Neural cell (in vitro differentiated cells): Measurements from ENCODE around the gene RETNLB. TPM values are rescaled to one million over a fixed set of nuclear protein-coding genes. Genes with fewer than 3 reads are reported as not detected.

ENCODE experiments used
- H2AFZ ChIP-seq: fragments of 200-600, 300-800 bp; sonication (generic), shearing (Covaris generic); 2 replicates; pipeline ENCODE4 v1.6.0; 2014; ENCODE audit warnings: low read depth, mild to moderate bottlenecking, antibody characterized with exemption, low read length, moderate library complexity
- H3F3A ChIP-seq: fragments of 200-600 bp; shearing (Covaris generic); 2 replicates; pipeline ENCODE4 v1.6.1; 2016; ENCODE audit warnings: mild to moderate bottlenecking, moderate library complexity, mixed read lengths, antibody characterized with exemption, low read length; ENCODE audit not compliant: insufficient read depth, poor library complexity, severe bottlenecking
- H3K27ac ChIP-seq: fragments of 200-600, 300-800 bp; sonication (generic), shearing (Covaris generic); 2 replicates; pipeline ENCODE4 v1.5.1; 2014; ENCODE audit warnings: mild to moderate bottlenecking, low read length, moderate library complexity
- H3K27me3 ChIP-seq: fragments of 300-800, 200-600 bp; sonication (generic), shearing (Covaris generic); 2 replicates; pipeline ENCODE4 v1.6.0; 2014; ENCODE audit warnings: mild to moderate bottlenecking, low read depth, low read length, moderate library complexity; ENCODE audit not compliant: insufficient read depth
- H3K36me3 ChIP-seq: fragments of 300-800, 200-600 bp; sonication (generic), shearing (Covaris generic); 2 replicates; pipeline ENCODE4 v1.5.1; 2014; ENCODE audit warnings: mild to moderate bottlenecking, antibody characterized with exemption, low read length, moderate library complexity; ENCODE audit not compliant: insufficient read depth
- H3K4me2 ChIP-seq: fragments of 300-800, 200-600 bp; sonication (generic), shearing (Covaris generic); 2 replicates; pipeline ENCODE4 v1.6.0; 2014; ENCODE audit warnings: mild to moderate bottlenecking, low read length
- H3K4me3 ChIP-seq: fragments of 300-800, 200-600 bp; sonication (generic), shearing (Covaris generic); 2 replicates; pipeline ENCODE4 v1.5.1; 2014; ENCODE audit warnings: mild to moderate bottlenecking, low read length, moderate library complexity
- H3K79me2 ChIP-seq: fragments of 200-600 bp; shearing (Covaris generic); replicated peaks from 2 replicates; pipeline ENCODE4 v1.6.0; 2014; ENCODE audit warnings: mild to moderate bottlenecking, low read length, moderate library complexity; ENCODE audit not compliant: insufficient read depth
- H3K9ac ChIP-seq: fragments of 300-800, 200-600 bp; sonication (generic), shearing (Covaris generic); 2 replicates; pipeline ENCODE4 v1.6.1; 2016; ENCODE audit warnings: mild to moderate bottlenecking, low read length, mixed read lengths
- H3K9me2 ChIP-seq: fragments of 200-600 bp; shearing (Covaris generic); 2 replicates; pipeline ENCODE4 v1.6.1; 2016; ENCODE audit warnings: mild to moderate bottlenecking, low read length, mixed read lengths; ENCODE audit not compliant: insufficient read depth
- H3K9me3 ChIP-seq: fragments of 200-600, 300-800 bp; sonication (generic), shearing (Covaris generic); 2 replicates; pipeline ENCODE4 v1.6.1; 2016; ENCODE audit warnings: mild to moderate bottlenecking, mixed run types, low read length, moderate library complexity, mixed read lengths
- H4K20me1 ChIP-seq: fragments of 200-600 bp; shearing (Covaris generic); 2 replicates; pipeline ENCODE4 v1.6.1; 2016; ENCODE audit warnings: mild to moderate bottlenecking, mixed run types; ENCODE audit not compliant: insufficient read depth
- EP300 ChIP-seq: fragments of 450-650 bp; conservative IDR thresholded peaks from 2 replicates; pipeline ENCODE4 v1.6.1; 2014; ENCODE audit warnings: antibody characterized with exemption, mild to moderate bottlenecking, moderate library complexity; ENCODE audit not compliant: poor library complexity, severe bottlenecking
- EZH2 ChIP-seq: fragments of 200-600, 300-800 bp; shearing (Covaris generic), sonication (generic); IDR thresholded peaks from 2 replicates; pipeline ENCODE4 v1.6.1; 2014; ENCODE audit warnings: antibody characterized with exemption, low read length, borderline replicate concordance, mild to moderate bottlenecking; ENCODE audit not compliant: insufficient read depth, poor library complexity, severe bottlenecking
- MXI1 ChIP-seq: fragments of 450-650 bp; conservative IDR thresholded peaks from 2 replicates; pipeline ENCODE4 v1.6.1; 2014; ENCODE audit warnings: antibody characterized with exemption, mild to moderate bottlenecking; ENCODE audit not compliant: poor library complexity, severe bottlenecking
- POLR2AphosphoS5 ChIP-seq: IDR thresholded peaks from 2 replicates; pipeline ENCODE4 v1.6.1; 2012
- RAD21 ChIP-seq: fragments of 450-650 bp; conservative IDR thresholded peaks from 2 replicates; pipeline ENCODE4 v1.6.1; 2014; ENCODE audit warnings: antibody characterized with exemption, mild to moderate bottlenecking, moderate library complexity
- SMC3 ChIP-seq: fragments of 450-650 bp; conservative IDR thresholded peaks from 2 replicates; pipeline ENCODE4 v1.6.1; 2014; ENCODE audit warnings: antibody characterized with exemption, mild to moderate bottlenecking, moderate library complexity; ENCODE audit not compliant: poor library complexity
- TAF1 ChIP-seq: IDR thresholded peaks from 2 replicates; pipeline ENCODE4 v1.6.1; 2012; ENCODE audit warnings: low read depth
- polyA plus RNA-seq: library from polyadenylated mRNA; depleted of rRNA; stranded (reverse); fragments of >200 nt; gene quantifications from 2 replicates; pipeline ENCODE4 v1.2.3, GENCODE V29; 2014
- TF ChIP-seq, protein P1 (sequence below): fragments of 450-650 bp; IDR thresholded peaks from 2 replicates; pipeline ENCODE4 v1.5.1; 2014; ENCODE audit warnings: antibody characterized with exemption, mild to moderate bottlenecking, moderate library complexity; ENCODE audit not compliant: poor library complexity, severe bottlenecking
- TF ChIP-seq, protein P2 (sequence below): IDR thresholded peaks from 2 replicates; pipeline ENCODE4 v1.6.1; 2012; ENCODE audit warnings: borderline replicate concordance

Gene RETNLB
- polyA plus RNA-seq, 1 donor from 2014 or later, result not detected

DNA sequence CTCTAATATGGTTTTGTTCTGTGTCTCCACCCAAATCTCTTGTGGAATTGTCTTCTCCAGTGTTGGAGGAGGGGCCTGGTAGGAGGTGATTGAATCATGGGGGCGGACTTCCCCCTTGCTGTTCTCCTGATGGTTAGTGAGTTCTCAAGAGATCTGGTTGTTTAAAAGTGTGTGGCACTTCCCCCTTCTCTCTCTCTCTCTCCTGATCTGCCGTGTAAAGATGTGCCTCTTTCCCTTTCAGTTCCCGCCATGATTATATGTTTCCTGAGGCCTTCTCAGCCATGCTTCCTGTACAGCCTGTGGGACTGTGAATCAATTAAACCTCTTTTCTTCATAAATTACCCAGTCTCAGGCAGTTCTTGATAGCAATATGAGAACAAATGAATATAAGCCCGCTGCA is 33.1 kb downstream of the RETNLB start:
- no peaks in the 10 kb centered on the region for H3K79me2 ChIP-seq
- H3F3A ChIP-seq, result no peaks in the 10 kb centered on the region
- H3K27ac ChIP-seq, result no peak overlapping the region
- no peak overlapping the region for H3K9ac ChIP-seq
- H3K36me3 ChIP-seq, result no peaks in the 10 kb centered on the region
- H4K20me1 ChIP-seq, result no peaks in the 10 kb centered on the region
- no peaks in the 10 kb centered on the region for H3K9me2 ChIP-seq
- H3K4me2 ChIP-seq, result no peak overlapping the region
- H3K27me3 ChIP-seq, result no peaks in the 10 kb centered on the region
- H3K9me3 ChIP-seq, result no peaks in the 10 kb centered on the region
- TF ChIP-seq RAD21 (no peak), MXI1 (no peak), EZH2 (no peak), EP300 (no peak), POLR2AphosphoS5 (no peak), TAF1 (no peak)
- TF ChIP-seq, protein P1, sequence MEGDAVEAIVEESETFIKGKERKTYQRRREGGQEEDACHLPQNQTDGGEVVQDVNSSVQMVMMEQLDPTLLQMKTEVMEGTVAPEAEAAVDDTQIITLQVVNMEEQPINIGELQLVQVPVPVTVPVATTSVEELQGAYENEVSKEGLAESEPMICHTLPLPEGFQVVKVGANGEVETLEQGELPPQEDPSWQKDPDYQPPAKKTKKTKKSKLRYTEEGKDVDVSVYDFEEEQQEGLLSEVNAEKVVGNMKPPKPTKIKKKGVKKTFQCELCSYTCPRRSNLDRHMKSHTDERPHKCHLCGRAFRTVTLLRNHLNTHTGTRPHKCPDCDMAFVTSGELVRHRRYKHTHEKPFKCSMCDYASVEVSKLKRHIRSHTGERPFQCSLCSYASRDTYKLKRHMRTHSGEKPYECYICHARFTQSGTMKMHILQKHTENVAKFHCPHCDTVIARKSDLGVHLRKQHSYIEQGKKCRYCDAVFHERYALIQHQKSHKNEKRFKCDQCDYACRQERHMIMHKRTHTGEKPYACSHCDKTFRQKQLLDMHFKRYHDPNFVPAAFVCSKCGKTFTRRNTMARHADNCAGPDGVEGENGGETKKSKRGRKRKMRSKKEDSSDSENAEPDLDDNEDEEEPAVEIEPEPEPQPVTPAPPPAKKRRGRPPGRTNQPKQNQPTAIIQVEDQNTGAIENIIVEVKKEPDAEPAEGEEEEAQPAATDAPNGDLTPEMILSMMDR, result no peak
- TF ChIP-seq, protein P2, sequence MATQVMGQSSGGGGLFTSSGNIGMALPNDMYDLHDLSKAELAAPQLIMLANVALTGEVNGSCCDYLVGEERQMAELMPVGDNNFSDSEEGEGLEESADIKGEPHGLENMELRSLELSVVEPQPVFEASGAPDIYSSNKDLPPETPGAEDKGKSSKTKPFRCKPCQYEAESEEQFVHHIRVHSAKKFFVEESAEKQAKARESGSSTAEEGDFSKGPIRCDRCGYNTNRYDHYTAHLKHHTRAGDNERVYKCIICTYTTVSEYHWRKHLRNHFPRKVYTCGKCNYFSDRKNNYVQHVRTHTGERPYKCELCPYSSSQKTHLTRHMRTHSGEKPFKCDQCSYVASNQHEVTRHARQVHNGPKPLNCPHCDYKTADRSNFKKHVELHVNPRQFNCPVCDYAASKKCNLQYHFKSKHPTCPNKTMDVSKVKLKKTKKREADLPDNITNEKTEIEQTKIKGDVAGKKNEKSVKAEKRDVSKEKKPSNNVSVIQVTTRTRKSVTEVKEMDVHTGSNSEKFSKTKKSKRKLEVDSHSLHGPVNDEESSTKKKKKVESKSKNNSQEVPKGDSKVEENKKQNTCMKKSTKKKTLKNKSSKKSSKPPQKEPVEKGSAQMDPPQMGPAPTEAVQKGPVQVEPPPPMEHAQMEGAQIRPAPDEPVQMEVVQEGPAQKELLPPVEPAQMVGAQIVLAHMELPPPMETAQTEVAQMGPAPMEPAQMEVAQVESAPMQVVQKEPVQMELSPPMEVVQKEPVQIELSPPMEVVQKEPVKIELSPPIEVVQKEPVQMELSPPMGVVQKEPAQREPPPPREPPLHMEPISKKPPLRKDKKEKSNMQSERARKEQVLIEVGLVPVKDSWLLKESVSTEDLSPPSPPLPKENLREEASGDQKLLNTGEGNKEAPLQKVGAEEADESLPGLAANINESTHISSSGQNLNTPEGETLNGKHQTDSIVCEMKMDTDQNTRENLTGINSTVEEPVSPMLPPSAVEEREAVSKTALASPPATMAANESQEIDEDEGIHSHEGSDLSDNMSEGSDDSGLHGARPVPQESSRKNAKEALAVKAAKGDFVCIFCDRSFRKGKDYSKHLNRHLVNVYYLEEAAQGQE, result no peak
- H2AFZ ChIP-seq, result no peak overlapping the region
- no peak overlapping the region for H3K4me3 ChIP-seq

DNA sequence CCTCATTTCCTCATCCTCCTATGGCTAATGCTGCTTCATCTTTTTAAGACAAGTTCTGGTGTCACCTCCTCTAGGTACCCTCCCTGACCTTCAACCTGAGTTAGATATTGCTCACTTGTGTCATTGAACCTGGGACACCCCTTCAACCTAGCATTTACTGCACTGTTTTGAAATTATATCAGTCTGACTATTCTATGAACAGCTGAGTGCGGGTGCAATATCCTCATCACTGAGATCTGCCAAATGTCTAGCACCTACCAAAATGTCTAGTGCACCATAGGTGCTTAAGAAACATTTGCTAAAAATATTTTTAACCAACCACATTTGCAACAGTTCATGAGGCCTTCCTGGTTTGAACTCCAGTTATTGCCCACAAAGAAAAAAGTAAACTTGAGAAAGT is 34.5 kb downstream of the RETNLB start:
- H3K9me3 ChIP-seq, result no peaks in the 10 kb centered on the region
- no peaks in the 10 kb centered on the region for H3K9me2 ChIP-seq
- no peak overlapping the region for H2AFZ ChIP-seq
- H3K36me3 ChIP-seq, result no peaks in the 10 kb centered on the region
- H3K79me2 ChIP-seq, result no peaks in the 10 kb centered on the region
- no peaks in the 10 kb centered on the region for H3K27me3 ChIP-seq
- no peak for TF ChIP-seq POLR2AphosphoS5
- no peak for TF ChIP-seq TAF1
- no peak for TF ChIP-seq EP300
- TF ChIP-seq SMC3, result no peak
- TF ChIP-seq EZH2, result no peak
- TF ChIP-seq, protein P2, result no peak
- no peak for TF ChIP-seq MXI1
- no peak for TF ChIP-seq RAD21
- H4K20me1 ChIP-seq, result no peaks in the 10 kb centered on the region
- no peak overlapping the region for H3K4me3 ChIP-seq
- H3K27ac ChIP-seq, result no peak overlapping the region
- H3F3A ChIP-seq, result no peaks in the 10 kb centered on the region
- no peak overlapping the region for H3K9ac ChIP-seq
- H3K4me2 ChIP-seq, result no peak overlapping the region
